Bronchial smooth muscle cell (primary cell): ENCODE measurements around the gene SMIM32. TPM values are rescaled to one million over a fixed set of nuclear protein-coding genes. Genes with fewer than 3 reads are reported as not detected.

Experiments used
- total RNA-seq: library from RNA; depleted of rRNA; stranded (reverse); fragments of >200 nt; gene quantifications from 2 replicates; pipeline ENCODE4 v1.2.1, GENCODE V29; 2014

The SMIM32 gene
- total RNA-seq, result not detected in 2 replicates

GRCh38 chr5:136192526-136193321, at the start of gene SMIM32:
SMIM32 (minus strand) TSS chr5:136193162; CDS start chr5:136192524, 638 bp downstream.

Other genes starting within 250 kb of the SMIM32 start
- not detected in 2 replicates for gene LECT2, start 238.2 kb downstream of the SMIM32 start, total RNA-seq
- gene TGFBI, start 164.2 kb downstream of the SMIM32 start, total RNA-seq, result 985 and 2,490 TPM in 2 replicates
- 39.0 and 40.2 TPM in 2 replicates for gene SMAD5, start 60.3 kb downstream of the SMIM32 start, total RNA-seq
- not detected in 2 replicates for gene TRPC7, start 172.4 kb upstream of the SMIM32 start, total RNA-seq